HG02885 (cell line): ENCODE data around the gene CCDC171.
"Not testable (repeated sequence)": the region's sequence is repeated elsewhere in the genome, so short reads cannot be mapped to it uniquely, and the experiment has no call there.

ENCODE experiments used
- ATAC-seq: cut with Tn5 transposase; IDR thresholded peaks from one replicate; pipeline ENCODE4 v1.9.1; 2021; ENCODE audit warnings: mild to moderate bottlenecking; ENCODE audit not compliant: unreplicated experiment, poor library complexity

CCDC171 gene

GRCh38 chr9:15549611-15550010, 3.2 kb upstream of the CCDC171 start:
- no peak for ATAC-seq

GRCh38 chr9:15553528-15553898, 670 bp downstream of the CCDC171 start:
- ATAC-seq, result peak; percentile 33

- no peak for ATAC-seq
Measured at GRCh38 chr9:15570769-15571168, 17.9 kb downstream of the CCDC171 start.

- ATAC-seq, result no peak
Measured at GRCh38 chr9:15572200-15572770, 19.4 kb downstream of the CCDC171 start.

- ATAC-seq, result no peak
Measured at GRCh38 chr9:15576350-15577050, 23.7 kb downstream of the CCDC171 start.

- no peak for ATAC-seq
Measured at GRCh38 chr9:15578714-15579113, 25.9 kb downstream of the CCDC171 start.

- ATAC-seq, result no peak
Measured at GRCh38 chr9:15584379-15584778, 31.5 kb downstream of the CCDC171 start.

GRCh38 chr9:15592317-15592716, 39.5 kb downstream of the CCDC171 start:
- ATAC-seq, result no peak

- not testable (repeated sequence) for ATAC-seq
Measured at GRCh38 chr9:15592940-15593339, 40.1 kb downstream of the CCDC171 start.

- ATAC-seq, result not testable (repeated sequence)
Measured at GRCh38 chr9:15600666-15601330, 48.0 kb downstream of the CCDC171 start.

GRCh38 chr9:15606643-15607472, 54.0 kb downstream of the CCDC171 start:
- ATAC-seq, result peak; percentile 57

GRCh38 chr9:15612962-15613361, 60.1 kb downstream of the CCDC171 start:
- ATAC-seq, result peak; percentile 53

GRCh38 chr9:15617782-15618181, 64.9 kb downstream of the CCDC171 start:
- no peak for ATAC-seq

- ATAC-seq, result no peak
Measured at GRCh38 chr9:15618540-15619331, 65.9 kb downstream of the CCDC171 start.

- no peak for ATAC-seq
Measured at GRCh38 chr9:15622318-15622971, 69.6 kb downstream of the CCDC171 start.

- ATAC-seq, result no peak
Measured at GRCh38 chr9:15635752-15636151, 82.9 kb downstream of the CCDC171 start.

- no peak for ATAC-seq
Measured at GRCh38 chr9:15640121-15640520, 87.3 kb downstream of the CCDC171 start.

GRCh38 chr9:15641291-15641690, 88.4 kb downstream of the CCDC171 start:
- no peak for ATAC-seq

- no peak for ATAC-seq
Measured at GRCh38 chr9:15642369-15642962, 89.6 kb downstream of the CCDC171 start.
